HG02588 (cell line): ENCODE measurements around the gene TMEM47.

Source experiments
- ATAC-seq: cut with Tn5 transposase; IDR thresholded peaks from one replicate; pipeline ENCODE4 v1.9.1; 2021; ENCODE audit warnings: mild to moderate bottlenecking, moderate library complexity; ENCODE audit not compliant: unreplicated experiment

Gene TMEM47

DNA sequence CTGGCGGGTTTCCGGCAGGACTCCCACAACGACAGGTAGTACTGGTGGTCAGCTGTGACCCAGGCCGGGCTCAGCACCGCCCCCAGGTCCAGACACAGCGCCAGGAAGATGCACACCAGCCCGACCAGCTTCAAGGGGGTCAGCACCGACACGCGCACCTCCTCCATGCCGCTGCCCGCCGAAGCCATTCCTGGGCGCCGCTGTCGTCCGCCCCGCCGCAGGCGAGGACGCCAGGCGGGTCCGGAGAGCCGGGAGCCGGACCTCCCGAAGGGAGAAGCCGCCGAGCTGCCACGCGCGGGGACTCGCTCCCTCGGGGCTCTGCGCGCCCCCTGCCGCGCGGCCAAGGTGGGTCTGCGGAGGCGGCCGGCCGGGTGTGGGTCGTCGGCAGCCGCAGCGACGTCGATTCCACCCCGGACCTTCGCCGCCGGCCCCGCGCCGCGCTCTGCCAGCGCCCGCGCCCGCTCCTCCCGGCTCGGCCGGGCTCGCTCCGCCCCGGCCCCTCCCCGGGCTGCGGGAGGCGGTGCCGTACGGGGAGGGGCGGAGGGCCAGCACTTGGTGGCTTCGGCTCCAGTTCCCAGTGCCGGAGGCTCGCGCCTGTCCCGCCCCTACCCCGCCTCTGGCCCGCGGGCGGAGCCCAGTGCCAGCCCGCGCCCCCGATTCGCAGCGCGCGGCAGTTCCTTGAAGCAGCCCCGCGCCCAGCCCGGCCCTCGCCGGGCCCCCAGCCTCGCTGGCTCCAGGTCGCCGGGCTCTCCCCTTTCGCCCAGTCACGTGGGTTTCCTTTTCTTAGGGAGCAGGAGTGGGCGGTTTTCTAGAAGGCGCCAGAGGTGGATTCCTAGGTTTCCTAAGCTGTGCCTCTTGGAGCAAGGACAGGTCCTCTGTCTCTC, at the start of gene TMEM47:
Gene TMEM47 (minus strand): TSS at position 444 of the 884 bp plus-strand sequence. CDS start 256 bp downstream, at position 188.
- no peak for ATAC-seq

- ATAC-seq: no peak
Observed at GRCh38 chrX:34687095-34687494, 30.0 kb upstream of the TMEM47 start.

DNA sequence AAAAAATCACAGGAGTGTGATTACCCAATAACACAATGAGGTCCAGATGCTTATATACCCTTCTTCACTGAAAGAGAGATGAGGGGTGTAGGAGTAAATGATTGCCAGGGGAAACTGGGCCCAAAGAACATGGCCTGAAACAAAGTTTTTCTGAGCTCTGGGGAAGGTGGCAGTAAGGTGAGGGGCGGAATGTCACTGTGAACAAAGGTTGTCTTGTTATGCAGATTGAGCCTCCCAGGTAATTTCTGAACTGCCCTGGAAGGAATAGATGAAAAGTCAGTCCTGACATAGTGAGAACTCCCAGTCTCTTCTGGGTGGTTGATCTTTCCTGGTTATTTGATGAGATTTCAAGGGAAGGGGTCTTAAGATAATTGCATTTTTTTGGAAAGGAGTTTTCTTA, 2.5 kb upstream of the TMEM47 start:
- ATAC-seq: no peak

DNA sequence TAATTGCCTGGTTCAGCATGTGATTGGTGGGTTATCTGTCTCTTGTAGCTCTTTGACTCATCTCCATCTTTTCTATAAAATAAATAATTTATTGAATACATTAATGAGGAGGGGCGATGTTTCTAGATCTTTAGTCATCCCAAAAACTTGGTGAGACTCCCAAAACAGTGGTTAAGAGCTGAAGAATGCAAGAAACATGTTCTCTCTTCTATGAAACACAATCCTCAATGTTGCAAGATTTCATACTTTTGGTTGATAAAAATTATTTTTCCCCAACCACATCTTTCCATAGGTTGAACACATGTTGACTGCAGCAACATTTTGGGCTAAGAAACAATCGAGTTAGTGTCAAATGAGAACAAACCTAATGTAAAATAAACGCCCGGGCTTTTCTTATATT, 1.2 kb upstream of the TMEM47 start:
- ATAC-seq: no peak

DNA sequence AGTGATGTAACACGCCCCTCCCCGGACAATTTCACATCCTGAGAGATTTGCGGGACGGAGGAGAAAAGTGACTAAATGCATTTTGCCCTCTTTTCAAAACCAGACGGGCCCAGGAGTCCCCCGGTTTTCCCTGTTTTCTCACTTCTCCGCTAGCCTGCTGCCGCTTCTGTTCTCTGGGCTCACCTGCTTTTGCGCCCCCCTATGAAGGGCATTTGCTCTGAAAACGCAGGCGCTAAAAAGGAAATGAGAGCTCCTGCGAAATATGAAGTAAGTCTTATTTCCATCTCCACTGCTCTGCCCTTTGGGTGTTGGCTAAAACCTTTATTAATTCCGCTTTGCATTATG, 613 bp upstream of the TMEM47 start:
- ATAC-seq: no peak

DNA sequence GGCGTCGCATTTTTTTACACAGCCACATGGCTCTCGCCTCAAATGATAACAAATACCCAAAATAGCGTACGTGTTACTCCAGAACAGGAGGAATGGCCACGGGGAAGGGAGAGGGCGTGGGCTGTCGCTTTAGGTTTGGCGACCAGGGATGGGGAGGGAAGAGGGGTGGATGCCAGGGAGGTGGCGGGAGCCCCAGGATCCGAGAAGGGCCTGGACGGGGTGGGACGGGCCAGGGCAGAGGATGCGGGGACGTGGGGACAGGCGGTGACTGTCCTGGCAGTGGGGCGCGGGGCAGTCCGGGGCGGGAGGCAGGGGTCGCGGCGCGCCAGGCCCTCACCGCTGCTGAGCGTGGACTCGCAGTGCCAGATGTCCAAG, 631 bp downstream of the TMEM47 start:
- no peak for ATAC-seq

DNA sequence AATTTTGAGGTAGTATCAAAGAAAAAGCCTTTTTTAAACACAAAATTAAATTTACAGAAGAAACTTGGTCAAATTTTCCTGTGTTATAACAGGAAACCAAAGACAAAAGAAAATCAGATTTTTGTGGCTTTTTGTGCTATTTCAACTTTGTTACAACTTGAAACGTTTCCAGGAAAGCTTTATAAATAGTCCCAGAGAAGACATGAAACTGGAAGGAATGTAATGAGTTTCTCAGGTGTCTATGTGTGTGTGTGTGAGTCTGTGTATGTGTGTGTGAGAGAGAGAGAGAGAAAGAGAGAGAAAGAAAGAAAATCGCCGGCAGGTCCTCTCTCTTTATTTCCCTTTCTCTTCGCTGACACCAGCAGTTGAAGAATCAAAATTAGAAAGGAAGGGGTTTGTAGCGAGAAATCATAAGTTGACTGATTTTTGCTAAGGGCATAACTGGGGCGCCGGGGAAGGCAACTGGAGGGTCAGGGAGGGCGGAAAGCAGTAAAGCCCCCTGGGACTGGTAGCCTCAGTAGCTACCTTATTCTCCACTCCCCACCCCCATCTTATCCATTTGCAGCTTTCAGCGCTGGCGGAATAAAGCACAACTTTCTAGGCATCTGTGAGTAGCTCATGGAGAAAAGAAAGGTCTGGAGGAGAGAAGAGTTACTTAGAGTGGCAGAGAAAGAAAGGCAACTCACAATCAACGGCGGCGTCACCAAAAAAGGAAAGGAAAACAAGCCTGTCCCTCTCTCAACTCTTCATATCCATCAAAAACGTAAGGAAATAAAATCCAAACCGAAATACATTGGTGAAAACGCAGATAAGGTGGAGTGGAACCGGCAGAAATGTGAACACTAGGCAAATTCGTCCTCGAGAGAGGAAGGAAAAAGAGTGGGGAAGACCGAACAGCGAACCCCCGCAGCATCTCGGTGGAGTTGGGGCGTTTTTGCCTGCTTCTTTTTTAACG, 1.3 kb downstream of the TMEM47 start:
- ATAC-seq: no peak

DNA sequence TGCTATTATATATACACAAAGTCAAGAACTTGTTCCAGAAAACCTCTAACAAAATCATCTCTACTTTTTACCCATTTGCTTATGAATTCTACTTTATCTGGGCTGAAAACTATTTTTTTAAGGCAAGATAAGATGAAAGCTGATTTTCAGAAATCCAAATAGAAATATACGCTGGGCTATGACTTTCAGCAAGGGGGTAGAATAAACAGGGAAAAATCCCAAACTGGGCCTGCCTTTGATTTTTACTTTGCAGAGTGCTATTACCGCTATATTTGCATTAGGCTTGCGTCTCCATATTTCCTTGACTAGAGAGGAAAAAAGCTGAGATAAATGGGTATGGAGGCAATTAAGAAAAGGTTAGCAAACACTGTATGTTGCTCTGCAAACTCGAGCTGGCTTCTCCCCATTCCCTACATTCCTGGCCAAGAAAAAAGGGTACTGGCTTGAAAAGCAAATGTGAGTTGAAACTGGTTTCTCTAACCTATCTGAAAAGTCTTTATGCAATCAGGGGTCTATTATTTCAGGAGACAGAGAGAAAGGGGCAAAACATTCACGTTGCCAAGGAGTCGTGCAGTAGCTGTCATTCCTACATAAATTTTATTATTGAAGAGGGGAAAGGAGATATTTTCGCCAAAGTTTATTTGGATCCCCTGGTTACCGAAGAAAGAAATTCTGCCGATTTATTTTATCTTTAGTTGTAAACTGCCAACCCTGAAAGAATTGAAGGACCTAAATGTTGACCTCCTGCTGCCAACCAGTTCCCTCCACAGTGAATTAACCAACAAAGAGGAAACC, 2.2 kb downstream of the TMEM47 start:
- ATAC-seq: no peak

DNA sequence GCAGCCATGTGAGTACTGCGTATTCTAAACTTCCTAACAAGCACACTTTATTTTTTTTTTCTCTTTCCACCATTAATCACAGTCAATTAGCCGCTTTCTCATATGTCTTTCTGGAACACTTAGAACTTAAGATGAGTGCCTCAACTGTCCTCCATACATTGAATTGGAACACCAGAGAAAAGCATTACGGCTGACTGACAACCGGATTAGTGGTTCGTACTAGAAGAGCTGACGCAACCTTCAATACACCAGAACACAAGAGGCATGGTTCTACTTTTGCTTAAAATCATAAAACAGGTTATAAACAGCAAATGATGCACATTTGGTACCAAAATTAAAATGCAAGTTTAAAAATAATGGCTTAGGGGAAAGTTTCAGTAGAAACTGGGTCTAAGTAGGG, 3.3 kb downstream of the TMEM47 start:
- no peak for ATAC-seq

- ATAC-seq: no peak
Observed at GRCh38 chrX:34642849-34643248, 14.2 kb downstream of the TMEM47 start.

- ATAC-seq: no peak
Observed at GRCh38 chrX:34638116-34638515, 19.0 kb downstream of the TMEM47 start.

DNA sequence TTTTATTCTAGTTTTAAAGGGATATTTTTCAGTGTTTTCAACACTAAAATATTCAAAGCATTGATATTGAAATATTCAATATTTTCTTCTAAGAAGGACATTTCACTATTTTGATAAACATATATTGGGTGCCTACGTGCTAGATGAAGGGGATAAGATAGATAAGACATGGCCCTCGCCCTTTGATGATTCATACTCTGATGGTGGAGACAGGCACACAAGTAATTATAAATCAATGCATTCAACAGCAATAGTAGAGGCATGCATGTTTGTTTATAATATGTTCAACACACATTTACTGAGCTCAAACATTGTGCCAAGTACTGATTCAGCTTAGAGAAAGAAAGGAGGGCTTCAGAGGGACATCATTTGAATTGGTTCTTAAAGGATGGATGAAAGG, 22.7 kb downstream of the TMEM47 start:
- no peak for ATAC-seq

DNA sequence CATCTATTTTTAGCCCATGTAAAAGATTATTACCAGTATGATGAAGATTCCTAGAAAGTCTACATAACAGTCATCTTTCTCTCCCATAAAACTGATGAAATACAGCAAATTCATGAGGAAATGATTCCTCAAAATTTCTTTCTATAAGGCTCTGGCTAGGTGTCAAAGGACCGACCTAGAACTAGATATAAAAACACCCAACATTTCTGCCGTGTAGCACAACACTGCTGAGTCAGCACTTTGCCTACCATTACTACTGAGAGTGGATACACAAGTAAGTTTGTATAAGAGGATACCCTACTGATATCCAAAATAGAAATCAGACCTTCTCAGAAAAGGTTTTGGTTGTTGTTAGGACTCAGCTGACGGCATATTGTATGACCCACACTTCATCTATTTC, 24.7 kb downstream of the TMEM47 start:
- ATAC-seq: no peak

DNA sequence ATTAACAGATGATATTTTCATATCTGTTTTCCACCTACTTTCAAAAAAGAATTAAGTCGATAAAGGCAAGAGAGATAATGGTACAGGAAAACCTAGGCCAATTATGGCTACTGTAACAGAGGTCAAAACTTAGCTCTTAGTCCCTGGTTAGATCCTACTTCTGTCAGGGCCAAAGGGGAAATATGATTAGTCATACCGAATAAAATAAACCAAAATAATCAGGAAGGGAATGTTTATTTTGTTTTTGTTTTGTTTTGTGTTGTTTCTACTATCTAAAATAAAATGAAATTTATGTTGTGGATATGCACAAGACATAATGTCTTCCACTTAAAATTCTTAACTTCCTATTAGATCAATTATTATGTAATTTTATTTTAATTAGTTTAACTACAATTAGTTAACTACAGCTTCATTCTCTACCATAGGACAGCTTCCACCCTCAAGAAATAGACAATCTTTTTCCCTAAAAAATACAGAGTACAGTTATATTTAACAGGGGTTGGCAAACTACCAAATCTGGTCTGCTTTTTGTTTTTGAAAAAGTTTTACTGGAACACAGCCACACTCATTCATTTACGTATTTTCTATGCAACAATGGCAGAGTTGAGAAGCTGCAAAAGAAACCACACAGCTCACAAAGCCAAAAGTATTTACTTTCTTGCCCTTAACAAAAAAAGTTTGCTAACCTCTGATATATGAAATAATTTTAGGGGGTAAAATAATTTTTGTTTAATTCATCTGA, 25.4 kb downstream of the TMEM47 start:
- no peak for ATAC-seq

DNA sequence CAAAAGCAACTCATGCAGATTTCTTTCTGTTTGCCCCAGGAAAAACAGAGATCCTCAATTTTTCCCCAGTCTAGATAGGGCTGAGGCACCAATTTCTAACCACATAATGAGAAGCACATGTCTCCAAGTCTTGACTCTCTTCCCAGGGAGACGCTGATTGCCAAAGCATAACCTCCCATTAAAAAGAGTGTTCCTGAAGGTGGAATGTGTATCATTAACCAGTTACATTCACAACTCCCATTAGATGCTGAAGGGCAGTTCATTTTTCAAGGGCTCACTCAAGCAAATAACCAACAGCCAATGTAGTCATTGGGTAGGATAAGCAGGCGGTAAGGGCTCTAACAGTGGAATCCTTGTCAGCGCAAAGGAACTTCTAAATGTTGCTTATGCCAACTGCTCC, 27.5 kb downstream of the TMEM47 start:
- no peak for ATAC-seq

DNA sequence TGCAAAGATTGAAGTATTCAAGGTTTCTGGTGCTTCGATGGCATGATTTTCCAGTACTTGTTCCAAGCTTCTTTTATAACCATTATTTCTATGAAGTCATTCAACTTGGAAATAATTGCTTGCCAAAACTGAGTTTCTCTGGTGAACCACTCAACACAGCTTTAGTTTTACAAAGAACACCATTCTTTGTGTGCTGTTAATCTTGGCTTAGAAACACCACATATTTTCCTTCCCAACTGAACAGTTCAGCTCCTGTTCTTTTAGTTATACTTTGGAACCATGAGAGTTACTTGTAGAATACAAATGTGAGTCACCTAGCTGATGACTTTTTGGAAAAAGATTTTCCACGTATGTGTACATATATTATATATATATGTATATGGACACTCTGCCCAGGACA, 32.7 kb downstream of the TMEM47 start:
- ATAC-seq: no peak

- ATAC-seq: no peak
Observed at GRCh38 chrX:34619920-34620319, 37.2 kb downstream of the TMEM47 start.

GRCh38 chrX:34612036-34612435, 45.0 kb downstream of the TMEM47 start:
- ATAC-seq: no peak

DNA sequence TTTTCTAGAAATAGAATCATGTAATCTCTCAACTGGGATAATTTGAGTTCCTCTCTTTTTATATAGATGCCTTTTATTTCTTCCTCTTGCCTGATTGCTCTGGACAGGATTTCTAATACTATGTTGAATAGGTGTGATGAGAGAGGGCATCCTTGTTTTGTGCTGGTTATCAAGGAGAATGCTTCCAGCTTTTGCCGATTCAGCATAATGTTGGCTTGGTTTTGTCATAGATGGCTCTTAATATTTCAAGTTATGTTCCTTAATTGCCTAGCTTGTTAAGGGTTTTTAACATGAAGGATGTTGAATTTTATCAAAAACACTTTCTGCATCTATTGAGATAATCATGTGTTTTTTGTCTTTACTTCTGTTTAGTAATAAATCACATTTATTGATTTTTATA, 58.7 kb downstream of the TMEM47 start:
- ATAC-seq: no peak

DNA sequence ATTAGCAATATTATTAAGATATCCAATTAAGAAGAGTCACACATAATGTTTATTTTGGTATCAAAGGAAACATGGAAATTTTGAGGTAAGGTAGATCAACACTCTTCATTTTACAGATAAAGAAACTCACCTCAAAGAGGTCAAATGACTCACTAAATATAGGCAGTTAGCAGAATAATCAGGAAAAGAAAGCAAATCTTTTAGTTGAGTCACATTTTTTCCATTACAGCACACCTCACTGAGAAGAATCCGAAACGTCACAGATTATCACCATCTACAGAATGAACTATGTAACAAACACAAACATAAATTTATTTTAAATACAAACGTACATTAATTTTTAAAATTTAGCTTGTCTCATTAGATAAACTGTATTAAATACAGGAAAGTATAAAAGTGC, 70.1 kb downstream of the TMEM47 start:
- ATAC-seq: no peak
